Ishikawa (cell line): ENCODE results near the gene CUL9.

ENCODE experiments used
- CEBPB ChIP-seq: IDR thresholded peaks from 2 replicates; pipeline ENCODE4 v1.6.1; 2012
- CREB1 ChIP-seq: IDR thresholded peaks from 2 replicates; pipeline ENCODE4 v1.6.1; 2012; ENCODE audit warnings: low read depth
- EGR1 ChIP-seq: IDR thresholded peaks from 2 replicates; pipeline ENCODE4 v1.6.1; 2012
- EP300 ChIP-seq: IDR thresholded peaks from 2 replicates; pipeline ENCODE4 v1.6.1; 2012; ENCODE audit warnings: borderline replicate concordance
- FOXM1 ChIP-seq: IDR thresholded peaks from 2 replicates; pipeline ENCODE4 v1.6.1; 2012; ENCODE audit warnings: low read depth, borderline replicate concordance
- MAX ChIP-seq: IDR thresholded peaks from 2 replicates; pipeline ENCODE4 v1.6.1; 2012
- RAD21 ChIP-seq: IDR thresholded peaks from 2 replicates; pipeline ENCODE4 v1.6.1; 2012; ENCODE audit warnings: low read depth
- REST ChIP-seq: IDR thresholded peaks from 2 replicates; pipeline ENCODE4 v1.6.1; 2012; ENCODE audit warnings: low read depth, mild to moderate bottlenecking
- TAF1 ChIP-seq: IDR thresholded peaks from 2 replicates; pipeline ENCODE4 v1.6.1; 2012; ENCODE audit warnings: low read depth, mild to moderate bottlenecking
- TEAD4 ChIP-seq: IDR thresholded peaks from 2 replicates; pipeline ENCODE4 v1.6.1; 2012
- USF1 ChIP-seq: IDR thresholded peaks from 2 replicates; pipeline ENCODE4 v1.6.1; 2012
- YY1 ChIP-seq: IDR thresholded peaks from 2 replicates; pipeline ENCODE4 v1.6.1; 2012; ENCODE audit warnings: low read depth
- ZBTB7A ChIP-seq: IDR thresholded peaks from 2 replicates; pipeline ENCODE4 v1.6.1; 2012; ENCODE audit warnings: low read depth

DNA sequence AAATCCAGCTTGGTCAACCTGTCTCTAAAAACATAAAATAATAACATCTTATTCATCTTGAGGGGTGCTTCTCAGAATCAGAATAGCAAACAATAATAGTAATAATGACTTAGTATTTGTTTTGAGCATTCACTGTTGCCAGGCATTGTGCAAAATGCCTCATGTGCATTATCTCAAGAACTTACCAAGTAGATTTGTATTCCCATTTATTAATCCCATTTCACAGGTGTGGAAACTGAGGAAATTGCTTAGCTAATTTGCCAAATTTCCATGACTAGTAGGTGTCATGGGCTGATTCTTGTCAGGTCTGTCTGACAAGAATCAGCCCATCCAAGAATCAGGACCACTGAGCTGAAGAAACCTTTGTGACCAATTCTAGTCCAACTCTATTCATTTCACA, 66.8 kb downstream of the CUL9 start:
- TF ChIP-seq RAD21 = no peak
- no peak for TF ChIP-seq EP300
- no peak for TF ChIP-seq YY1
- no peak for TF ChIP-seq MAX
- TF ChIP-seq REST = no peak
- no peak for TF ChIP-seq TAF1
- TF ChIP-seq FOXM1 = no peak
- TF ChIP-seq ZBTB7A = no peak
- no peak for TF ChIP-seq TEAD4
- TF ChIP-seq EGR1 = no peak
- no peak for TF ChIP-seq CREB1
- TF ChIP-seq USF1 = no peak
- TF ChIP-seq CEBPB = no peak
